Fibroblast of lung (primary cell): ENCODE measurements around the gene IL32. TPM values are rescaled to one million over a fixed set of nuclear protein-coding genes. Genes with fewer than 3 reads are reported as not detected.

ENCODE experiments used
- DNase-seq, 2 donors: peaks; one replicate each; pipeline versions ENCODE4 v3.0.0 to v3.0.0-alpha.2; 2010; ENCODE audit warnings: low read depth in 2 of 2
- H2AFZ ChIP-seq: 2 replicates; pipeline ENCODE4 v1.5.1; 2012; ENCODE audit warnings: low read length, control low read depth, inconsistent platforms
- H3K27ac ChIP-seq: 2 replicates; pipeline ENCODE4 v1.5.1; 2011; ENCODE audit warnings: low read length, control low read depth; ENCODE audit not compliant: insufficient read depth
- H3K27me3 ChIP-seq: 2 replicates; pipeline ENCODE4 v1.5.1; 2011; ENCODE audit warnings: mild to moderate bottlenecking, low read length; ENCODE audit not compliant: control insufficient read depth, insufficient read depth
- H3K36me3 ChIP-seq: 2 replicates; pipeline ENCODE4 v1.5.1; 2011; ENCODE audit warnings: low read length; ENCODE audit not compliant: control insufficient read depth, insufficient read depth
- H3K4me1 ChIP-seq: 2 replicates; pipeline ENCODE4 v1.5.1; 2011; ENCODE audit warnings: low read length; ENCODE audit not compliant: control insufficient read depth, insufficient read depth; ENCODE audit errors: extremely low read depth
- H3K4me2 ChIP-seq: 2 replicates; pipeline ENCODE4 v1.5.1; 2011; ENCODE audit warnings: low read length, control low read depth; ENCODE audit not compliant: insufficient read depth; ENCODE audit errors: extremely low read depth
- H3K4me3 ChIP-seq, 4 experiments: fragments of 200-600 bp in 1 of 4; sonication (generic) in 1 of 4; replicated peaks in 1 of 4; 2 replicates each; pipeline ENCODE4 v1.5.1; 2011 to 2016; ENCODE audit warnings: low read length in 4 of 4, low read depth in 3 of 4, mild to moderate bottlenecking in 3 of 4, control low read depth in 2 of 4, inconsistent platforms in 1 of 4, mixed read lengths in 1 of 4; ENCODE audit not compliant: insufficient read depth in 1 of 4; ENCODE audit errors: control extremely low read depth in 1 of 4
- H3K79me2 ChIP-seq: 2 replicates; pipeline ENCODE4 v1.5.1; 2012; ENCODE audit warnings: mild to moderate bottlenecking, low read length, inconsistent platforms; ENCODE audit not compliant: control insufficient read depth, insufficient read depth
- H3K9ac ChIP-seq: 2 replicates; pipeline ENCODE4 v1.5.1; 2011; ENCODE audit warnings: mild to moderate bottlenecking, low read length, control low read depth; ENCODE audit not compliant: insufficient read depth
- H3K9me3 ChIP-seq: 2 replicates; pipeline ENCODE4 v1.5.1; 2012; ENCODE audit warnings: low read depth, low read length; ENCODE audit not compliant: control insufficient read depth, insufficient read depth
- H4K20me1 ChIP-seq: 2 replicates; pipeline ENCODE4 v1.5.1; 2011; ENCODE audit warnings: low read length; ENCODE audit not compliant: control insufficient read depth, insufficient read depth; ENCODE audit errors: extremely low read depth
- EZH2 ChIP-seq: IDR thresholded peaks from 2 replicates; pipeline ENCODE4 v1.5.1; 2012; ENCODE audit warnings: low read length, control low read depth, mild to moderate bottlenecking; ENCODE audit errors: missing control alignments
- polyA plus RNA-seq, 2 donors: library from polyadenylated mRNA; depleted of rRNA in 1 of 2; stranded (reverse) in 1 of 2; unstranded in 1 of 2; fragments of >200 nt; gene quantifications; 2 replicates each; pipeline ENCODE4 v1.2.1, GENCODE V29; 2011 to 2012; ENCODE audit warnings: missing spikeins in 1 of 2
- total RNA-seq: library from RNA; depleted of rRNA; stranded (reverse); fragments of >200 nt; gene quantifications from 2 replicates; pipeline ENCODE4 v1.2.1, GENCODE V29; 2014
- TF ChIP-seq, protein P1 (sequence below), 2 donors: IDR thresholded peaks in 1 of 2; conservative IDR thresholded peaks in 1 of 2; 1 replicate in 1 of 2; 2 replicates in 1 of 2; pipeline ENCODE4 v1.5.1; 2011 to 2012; ENCODE audit warnings: low read length in 2 of 2, control low read depth in 1 of 2, inconsistent platforms in 1 of 2, low read depth in 1 of 2, mild to moderate bottlenecking in 1 of 2

The IL32 gene
- total and polyA plus RNA-seq, 2 donors (not counting 1 experiment from before 2014, with no cell fraction given), result 4.1 to 5.1 TPM

- Histone ChIP-seq H4K20me1 (no peaks in the 10 kb centered on the region), H3K4me1 (peaks cover 7% of the 10 kb centered on the region), H3K9ac (peak overlapping the region; percentile 78), H3K79me2 (peaks cover 2% of the 10 kb centered on the region), H3K4me3 (peak overlapping the region; percentile 51 to 100 (median 82)), H3K4me2 (peak overlapping the region; percentile 99), H3K27ac (peak overlapping the region; percentile 99), H3K27me3 (no peaks in the 10 kb centered on the region), H3K9me3 (no peaks in the 10 kb centered on the region), H2AFZ (no peak overlapping the region), H3K36me3 (peaks cover 25% of the 10 kb centered on the region)
- peak in 1 of 2 donors; percentile 14 for DNase-seq
- no peak for TF ChIP-seq EZH2
- TF ChIP-seq, protein P1, sequence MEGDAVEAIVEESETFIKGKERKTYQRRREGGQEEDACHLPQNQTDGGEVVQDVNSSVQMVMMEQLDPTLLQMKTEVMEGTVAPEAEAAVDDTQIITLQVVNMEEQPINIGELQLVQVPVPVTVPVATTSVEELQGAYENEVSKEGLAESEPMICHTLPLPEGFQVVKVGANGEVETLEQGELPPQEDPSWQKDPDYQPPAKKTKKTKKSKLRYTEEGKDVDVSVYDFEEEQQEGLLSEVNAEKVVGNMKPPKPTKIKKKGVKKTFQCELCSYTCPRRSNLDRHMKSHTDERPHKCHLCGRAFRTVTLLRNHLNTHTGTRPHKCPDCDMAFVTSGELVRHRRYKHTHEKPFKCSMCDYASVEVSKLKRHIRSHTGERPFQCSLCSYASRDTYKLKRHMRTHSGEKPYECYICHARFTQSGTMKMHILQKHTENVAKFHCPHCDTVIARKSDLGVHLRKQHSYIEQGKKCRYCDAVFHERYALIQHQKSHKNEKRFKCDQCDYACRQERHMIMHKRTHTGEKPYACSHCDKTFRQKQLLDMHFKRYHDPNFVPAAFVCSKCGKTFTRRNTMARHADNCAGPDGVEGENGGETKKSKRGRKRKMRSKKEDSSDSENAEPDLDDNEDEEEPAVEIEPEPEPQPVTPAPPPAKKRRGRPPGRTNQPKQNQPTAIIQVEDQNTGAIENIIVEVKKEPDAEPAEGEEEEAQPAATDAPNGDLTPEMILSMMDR (conservative IDR thresholded peaks at IDR 0.05 in 1 of 2, IDR thresholded peaks at IDR 0.05 in 1 of 2; ENCODE audit: low read depth in 1 of 2, low read length in 2 of 2), result no peak
Observed at GRCh38 chr16:3022684-3023414, 42.6 kb upstream of the IL32 start.

GRCh38 chr16:3023415-3023668 lies 42.1 kb upstream of the IL32 start:
- DNase-seq, result peak in 1 of 2 donors; percentile 56
- H3K4me2 ChIP-seq, result peak overlapping the region; percentile 99

DNA sequence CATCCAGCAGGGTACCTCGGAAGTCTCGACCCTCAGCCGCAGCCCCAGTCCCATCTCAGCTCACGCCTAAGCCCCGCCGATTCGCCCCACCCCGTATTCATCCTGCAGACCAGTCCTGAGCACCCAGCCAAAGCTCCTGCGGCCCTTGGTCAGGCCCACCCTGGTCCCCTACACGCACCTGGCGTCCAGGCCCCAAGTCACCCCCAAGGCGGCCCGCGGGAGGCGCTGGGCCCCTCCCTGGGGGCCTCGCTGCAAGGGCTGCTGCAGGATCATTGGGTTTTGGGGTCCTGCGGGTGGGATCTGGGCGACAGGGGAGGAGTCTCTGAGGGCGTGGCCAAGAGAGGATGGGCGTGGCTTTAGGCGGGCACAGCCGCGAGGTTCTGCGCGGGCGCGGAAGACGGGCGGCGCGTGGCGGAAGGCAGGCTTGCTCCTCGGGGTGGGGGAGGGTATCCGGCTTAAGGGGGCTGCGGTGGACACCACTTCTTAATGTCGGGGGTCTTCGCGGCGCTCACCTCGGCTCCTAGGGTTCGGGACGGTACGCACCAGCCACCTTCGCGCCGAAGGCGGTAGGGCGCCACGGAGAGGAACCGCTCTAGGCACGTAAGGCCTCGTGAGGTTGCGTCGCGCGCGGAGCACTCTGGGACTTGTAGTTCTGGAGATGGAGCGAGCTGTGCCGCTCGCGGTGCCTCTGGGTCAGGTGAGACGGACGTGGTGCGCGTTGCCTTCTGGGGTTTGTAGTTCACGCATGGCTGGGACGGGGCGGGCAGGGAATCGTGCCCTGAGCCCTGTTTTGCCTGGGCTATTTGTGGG lies 41.6 kb upstream of the IL32 start, which contains the start of the genes HCFC1R1 and THOC6:
TSS of gene HCFC1R1 (minus strand) at position 274 of the 810 bp plus-strand sequence. CDS start at position 273, 1 bp downstream.
TSS of gene THOC6 (plus strand) at position 367 of the 810 bp plus-strand sequence. CDS start at position 659, 292 bp downstream.
- DNase-seq, result peak; percentile 97 to 98
- Histone ChIP-seq H3K36me3 (peaks cover 27% of the 10 kb centered on the region), H3K4me1 (peaks cover 7% of the 10 kb centered on the region), H3K9ac (peak within 1 kb of the TSS; percentile 78), H4K20me1 (no peaks in the 10 kb centered on the region), H2AFZ (no peak within 1 kb of the TSS), H3K27ac (peak within 1 kb of the TSS; percentile 99), H3K4me3 (peak within 1 kb of the TSS; percentile 51 to 100 (median 82)), H3K4me2 (peak within 1 kb of the TSS; percentile 99), H3K9me3 (no peaks in the 10 kb centered on the region), H3K27me3 (no peaks in the 10 kb centered on the region), H3K79me2 (peaks cover 2% of the 10 kb centered on the region)
- TF ChIP-seq EZH2, result no peak
- TF ChIP-seq, protein P1 (conservative IDR thresholded peaks at IDR 0.05 in 1 of 2, IDR thresholded peaks at IDR 0.05 in 1 of 2; ENCODE audit: low read depth in 1 of 2, low read length in 2 of 2), result no peak

More at GRCh38 chr16:3023415-3023668, 42.1 kb upstream of the IL32 start:
- H3K4me3 ChIP-seq, result peak overlapping the region; percentile 51 to 100 (median 82)
- peaks cover 7% of the 10 kb centered on the region for H3K4me1 ChIP-seq
- H3K27me3 ChIP-seq, result no peaks in the 10 kb centered on the region
- no peak overlapping the region for H2AFZ ChIP-seq
- peak overlapping the region; percentile 78 for H3K9ac ChIP-seq
- peak overlapping the region; percentile 99 for H3K27ac ChIP-seq
- TF ChIP-seq EZH2, result no peak
- TF ChIP-seq, protein P1 (conservative IDR thresholded peaks at IDR 0.05 in 1 of 2, IDR thresholded peaks at IDR 0.05 in 1 of 2; ENCODE audit: low read depth in 1 of 2, low read length in 2 of 2), result no peak
- H3K36me3 ChIP-seq, result peaks cover 27% of the 10 kb centered on the region
- peaks cover 2% of the 10 kb centered on the region for H3K79me2 ChIP-seq
- H4K20me1 ChIP-seq, result no peaks in the 10 kb centered on the region
- H3K9me3 ChIP-seq, result no peaks in the 10 kb centered on the region
